Measurements from ENCODE around the gene NCKAP5.
"Not testable (repeated sequence)": the region's sequence is repeated elsewhere in the genome, so short reads cannot be mapped to it uniquely, and the experiment has no call there.

The NCKAP5 gene

DNA sequence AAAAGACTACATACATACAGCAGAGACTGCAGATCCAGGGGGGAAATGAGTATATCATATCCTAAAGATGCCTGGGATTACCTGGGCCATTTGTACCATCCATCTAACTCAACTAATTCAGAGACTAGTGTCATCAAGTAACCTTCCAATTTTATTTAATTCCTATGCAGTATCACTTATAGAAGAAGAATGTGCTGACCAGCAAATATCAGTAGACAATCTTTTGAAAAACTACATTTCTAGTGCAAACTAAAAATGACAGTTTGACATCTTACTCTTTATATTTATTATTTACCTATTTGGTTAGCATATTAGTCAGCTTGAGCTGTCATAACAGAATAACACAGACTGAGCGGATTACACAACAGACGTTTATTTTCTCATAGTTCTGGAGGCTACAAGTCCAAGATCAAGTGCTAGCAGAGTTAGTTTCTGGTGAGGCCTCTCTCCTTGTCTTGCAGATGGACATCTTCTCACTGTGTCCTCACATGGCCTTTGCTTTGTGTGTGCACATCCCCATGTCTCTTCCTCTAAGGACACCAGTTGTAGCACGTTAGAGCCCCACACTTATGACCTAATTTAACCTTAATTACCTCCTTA, 47.0 kb downstream of the NCKAP5 start:
- DNase-seq: no peak

DNA sequence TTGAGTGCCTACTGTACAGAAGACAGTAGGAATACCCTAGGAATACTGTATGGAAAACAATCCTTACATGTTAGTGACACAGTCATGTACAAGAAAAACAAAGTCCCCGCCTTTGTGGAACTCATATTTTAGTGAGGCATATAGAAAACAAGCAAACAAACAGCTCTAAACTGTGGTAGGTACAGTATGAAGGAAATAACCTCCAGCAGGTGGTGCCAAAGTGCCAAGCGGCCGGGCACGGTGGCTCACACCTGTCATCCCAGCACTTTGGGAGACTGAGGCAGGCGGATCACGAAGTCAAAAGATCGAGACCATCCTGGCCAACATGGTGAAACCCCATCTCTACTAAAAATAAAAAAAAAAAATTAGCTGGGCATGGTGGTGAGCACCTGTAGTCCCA, 48.6 kb downstream of the NCKAP5 start:
- not testable (repeated sequence) for DNase-seq

DNA sequence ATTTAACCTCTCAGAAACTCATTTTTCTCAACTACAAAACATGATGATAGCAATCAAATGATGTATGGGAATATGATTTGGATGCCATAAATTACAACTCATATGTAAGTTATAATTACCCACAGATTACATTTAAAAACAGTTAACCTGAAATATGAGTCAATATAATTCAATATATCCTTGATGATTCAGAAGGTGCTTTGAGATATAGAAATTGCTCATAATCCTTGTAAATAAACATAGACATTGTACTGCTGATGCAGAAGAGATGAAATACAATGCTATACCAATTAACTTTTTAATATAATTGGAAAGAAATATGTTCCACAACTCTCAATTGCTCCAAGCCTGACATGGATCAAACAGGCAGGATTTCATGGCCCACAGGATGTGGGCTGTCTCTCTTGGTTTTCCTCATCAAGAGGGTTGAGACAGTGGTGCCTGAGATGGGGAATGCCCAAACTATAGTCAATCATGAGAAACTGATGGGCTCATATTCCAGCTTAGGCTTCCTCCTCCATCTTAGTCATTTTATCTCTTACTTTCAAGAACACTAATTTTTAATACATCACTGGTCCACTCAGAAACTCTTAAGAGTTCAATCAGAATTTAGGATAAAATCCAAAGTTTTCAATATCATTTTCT, 49.4 kb downstream of the NCKAP5 start:
- no peak for DNase-seq

DNA sequence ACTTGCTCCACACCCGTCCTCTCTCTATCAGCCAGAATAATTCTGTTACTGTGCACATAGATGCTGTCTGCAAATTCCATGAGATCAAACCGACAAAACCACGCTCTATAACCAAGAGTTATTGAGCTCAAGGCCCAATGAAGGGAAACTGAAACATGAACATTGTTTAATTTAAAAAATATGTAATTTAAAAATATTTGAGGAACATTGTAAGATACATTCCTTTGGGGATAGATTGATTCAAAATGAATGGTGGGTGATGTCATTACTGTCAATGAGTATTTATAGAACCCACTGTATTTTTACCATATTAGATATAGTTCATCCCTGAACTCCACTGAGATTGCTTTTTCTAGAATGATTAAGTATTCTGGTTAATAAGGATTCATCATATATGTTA, 50.4 kb downstream of the NCKAP5 start:
- DNase-seq: no peak

DNA sequence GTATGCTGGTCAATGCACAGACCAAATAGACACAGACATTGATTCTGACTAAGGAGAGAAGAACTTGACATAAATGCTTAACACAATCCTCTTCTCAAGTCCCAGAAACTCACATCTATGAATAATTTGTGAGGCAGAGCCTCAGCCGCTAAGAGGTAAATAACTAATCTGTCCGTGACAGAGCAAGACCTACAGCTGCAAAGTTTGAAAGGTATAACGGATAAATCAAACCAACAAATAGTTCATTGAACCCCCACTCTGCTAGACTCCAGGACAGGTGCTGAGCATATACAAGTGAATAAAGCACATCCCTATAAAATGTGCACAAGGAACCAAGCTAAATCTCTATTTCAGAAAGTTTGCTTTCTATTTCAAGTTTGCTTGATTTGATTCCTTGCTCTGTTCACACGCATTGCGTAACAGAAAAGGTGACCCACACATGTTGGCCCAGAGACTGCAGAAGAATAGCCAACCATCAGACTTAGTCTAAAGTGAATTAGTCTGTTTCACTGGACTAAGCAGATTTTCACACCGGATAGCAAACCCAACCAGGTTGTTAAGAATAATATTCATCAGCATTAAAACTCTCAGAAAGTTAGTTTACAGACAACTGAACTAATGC, 51.7 kb downstream of the NCKAP5 start:
- DNase-seq: no peak

DNA sequence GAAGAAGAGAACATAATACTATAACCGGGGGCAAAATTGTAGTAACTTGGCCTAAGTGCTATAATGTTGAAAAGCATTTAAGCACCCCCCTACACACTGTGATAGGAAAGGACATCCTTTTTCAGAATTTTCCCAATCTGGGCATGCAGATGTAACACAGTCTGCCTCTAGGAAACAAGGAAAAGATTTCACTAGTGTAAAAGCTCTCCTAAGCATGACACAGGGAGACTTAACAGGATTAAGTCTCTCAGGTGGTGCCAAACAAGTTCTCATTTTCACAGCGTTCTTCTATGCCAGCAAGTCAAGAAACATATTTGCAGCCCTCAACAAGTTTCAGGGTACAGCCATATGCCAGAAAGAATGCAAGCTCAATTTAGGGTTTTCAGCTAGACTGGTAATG, 53.0 kb downstream of the NCKAP5 start:
- DNase-seq: no peak

DNA sequence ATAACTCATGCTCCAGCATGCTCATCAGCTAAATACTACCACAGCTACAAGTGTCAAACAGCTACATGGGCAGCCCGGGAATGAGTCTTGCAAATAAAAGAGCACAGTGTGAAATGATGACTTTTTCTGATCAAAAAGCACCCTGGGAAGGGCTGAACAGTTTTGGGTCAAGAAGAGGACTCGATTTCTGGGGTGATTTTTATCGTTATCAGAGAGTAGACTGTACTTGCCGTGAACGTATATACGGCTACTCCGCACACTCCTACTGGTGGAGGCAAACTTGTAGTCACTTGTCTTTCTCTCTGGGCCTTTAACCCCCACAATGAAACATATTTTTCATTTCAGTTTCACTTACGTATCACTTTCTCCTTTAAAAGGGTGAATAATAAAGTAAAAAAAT, 54.4 kb downstream of the NCKAP5 start:
- DNase-seq: no peak

DNA sequence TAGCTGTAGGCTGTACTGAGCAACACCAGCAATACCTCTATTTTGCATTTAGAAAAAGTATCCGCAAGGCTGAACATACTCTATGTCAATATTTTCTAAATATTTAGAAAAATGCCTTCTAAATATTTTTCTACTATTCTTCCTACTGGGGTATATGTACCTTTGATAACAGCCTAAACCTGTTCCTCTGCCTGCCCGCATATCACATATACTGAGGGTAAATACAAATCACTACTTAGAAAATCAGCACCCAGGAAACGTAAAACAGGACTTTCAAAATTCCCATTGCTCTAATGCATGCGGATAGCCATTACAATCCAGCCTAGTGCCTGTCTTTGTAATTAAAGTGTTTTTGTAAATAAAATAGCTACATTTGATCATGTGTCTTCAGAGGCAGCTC, 56.1 kb downstream of the NCKAP5 start:
- DNase-seq: no peak

DNA sequence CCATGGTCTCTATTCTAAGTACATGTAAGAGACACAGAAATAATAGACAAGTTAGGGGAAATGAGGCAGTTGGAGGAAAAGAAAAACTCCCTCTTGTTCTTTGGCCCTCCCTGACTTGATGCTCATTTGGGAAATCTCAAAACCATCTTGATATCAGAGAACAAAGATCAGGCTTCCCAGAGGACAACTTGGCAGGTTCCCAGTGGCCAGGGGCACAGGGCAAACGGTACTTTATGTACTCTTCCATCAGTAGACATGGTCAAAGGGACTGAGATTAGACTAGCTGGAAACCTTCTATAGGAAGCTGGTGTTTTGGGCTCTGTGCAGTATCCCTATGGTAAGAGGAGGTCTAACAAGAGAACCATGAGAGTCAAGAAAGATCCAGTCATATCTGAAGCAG, 56.6 kb downstream of the NCKAP5 start:
- no peak for DNase-seq

DNA sequence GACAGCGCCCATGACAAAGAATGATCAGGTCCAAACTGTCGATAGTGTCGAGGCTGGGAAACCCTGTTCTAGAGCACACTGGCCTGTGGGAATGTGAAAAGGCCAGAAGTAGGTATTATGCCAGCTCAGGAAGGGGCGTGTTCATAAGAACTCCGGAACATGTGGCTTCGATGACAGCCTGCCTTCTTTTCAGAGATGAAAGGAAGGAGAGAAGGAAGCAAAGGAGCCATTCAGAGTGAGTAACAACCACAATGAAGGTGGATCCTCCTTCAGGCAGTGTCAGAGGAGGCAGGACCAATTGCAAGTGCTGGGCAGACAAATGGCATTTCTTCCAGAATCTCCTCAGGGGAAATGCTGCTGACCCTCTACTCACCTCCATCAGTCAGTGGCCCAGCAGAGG, 58.5 kb downstream of the NCKAP5 start:
- DNase-seq: no peak

DNA sequence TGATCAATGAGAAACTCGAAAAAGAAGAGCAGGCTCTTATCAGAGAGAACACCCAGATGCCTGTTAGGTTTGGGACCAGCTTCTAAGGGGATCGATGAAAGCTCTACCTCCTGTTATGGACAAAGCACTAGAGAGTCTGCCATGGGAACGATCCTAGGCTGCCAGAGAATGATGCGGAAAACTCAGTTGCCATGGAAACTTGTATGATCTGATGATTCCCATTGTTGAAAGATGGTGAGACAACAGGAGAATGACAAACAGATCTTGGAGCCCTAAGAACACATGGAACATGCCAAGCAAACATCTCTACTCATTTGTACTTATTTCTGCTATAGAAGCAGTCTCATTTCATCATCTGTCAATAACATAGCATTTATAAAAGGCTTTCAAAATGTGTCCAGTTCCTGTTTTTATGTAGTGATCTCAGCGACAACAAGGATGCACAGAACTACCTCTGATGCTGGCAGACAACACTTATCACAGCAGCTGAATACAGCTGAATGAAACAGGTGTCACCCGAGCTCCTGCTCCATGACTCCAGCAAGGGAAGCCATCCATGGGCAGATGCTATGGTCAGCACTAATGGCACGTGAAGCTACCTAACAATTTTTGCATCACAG, 59.6 kb downstream of the NCKAP5 start:
- DNase-seq: no peak

DNA sequence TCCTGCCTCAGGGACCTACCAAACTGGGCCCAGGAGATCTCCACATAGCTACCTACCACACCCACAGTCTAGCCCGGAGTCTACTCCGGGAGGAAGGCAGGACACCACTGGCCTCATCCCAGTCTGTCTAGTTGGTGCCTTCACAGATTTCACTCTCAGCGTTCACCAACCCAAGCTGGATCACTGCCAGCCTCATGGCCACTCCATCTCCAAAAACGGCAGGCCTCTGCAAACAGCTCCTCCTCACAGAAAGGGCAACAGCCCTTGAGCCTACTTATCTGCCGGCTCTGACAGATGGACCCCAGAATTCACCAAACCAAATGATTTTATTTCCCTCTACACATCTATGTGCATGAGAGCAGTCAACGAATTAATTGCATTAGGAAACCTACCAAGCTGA, 61.3 kb downstream of the NCKAP5 start:
- DNase-seq: no peak

DNA sequence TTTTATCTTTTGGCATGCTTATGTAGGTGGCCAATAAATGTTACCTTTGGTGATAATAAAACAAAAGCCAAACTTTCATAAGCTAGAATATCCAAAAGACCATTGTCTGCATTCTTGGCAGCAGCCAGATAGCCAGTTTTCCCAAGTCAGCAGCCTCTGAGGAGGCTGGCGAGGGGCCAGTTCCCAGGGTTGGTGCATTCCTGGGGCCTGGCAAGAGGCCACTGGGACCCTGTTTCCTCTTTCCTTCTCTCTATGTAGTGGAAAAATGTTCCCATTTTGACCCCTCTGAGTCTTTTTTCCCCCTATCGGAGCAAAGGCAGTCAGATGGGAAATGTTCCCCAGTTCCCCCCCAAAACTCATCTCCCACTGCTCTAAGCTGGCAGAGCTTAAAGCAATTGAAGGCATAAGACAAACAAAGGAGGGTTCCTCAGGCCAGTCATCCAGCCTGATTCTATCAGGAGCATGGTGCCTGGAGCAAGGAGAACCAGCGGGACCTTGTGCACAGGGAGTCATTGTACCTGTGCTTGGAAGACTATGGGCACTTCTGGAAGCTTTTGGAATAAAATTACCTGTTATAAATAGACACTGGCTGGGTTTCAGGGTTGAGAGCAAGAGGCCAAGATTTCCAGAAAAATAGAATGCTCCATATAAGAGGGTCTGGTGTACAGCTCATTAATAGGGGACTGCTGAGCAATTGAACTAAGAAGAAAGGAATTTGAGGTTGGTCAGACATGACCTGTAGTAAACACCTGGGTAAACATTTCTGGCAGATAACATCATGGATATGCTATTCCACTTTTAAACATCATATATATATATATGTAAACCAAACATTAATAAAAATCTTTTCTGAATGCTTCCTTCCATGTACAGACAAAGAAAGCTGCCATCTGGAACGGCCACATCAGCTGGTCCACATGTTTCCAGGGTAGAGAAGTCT, 63.4 kb downstream of the NCKAP5 start:
- peak; percentile 61 for DNase-seq

DNA sequence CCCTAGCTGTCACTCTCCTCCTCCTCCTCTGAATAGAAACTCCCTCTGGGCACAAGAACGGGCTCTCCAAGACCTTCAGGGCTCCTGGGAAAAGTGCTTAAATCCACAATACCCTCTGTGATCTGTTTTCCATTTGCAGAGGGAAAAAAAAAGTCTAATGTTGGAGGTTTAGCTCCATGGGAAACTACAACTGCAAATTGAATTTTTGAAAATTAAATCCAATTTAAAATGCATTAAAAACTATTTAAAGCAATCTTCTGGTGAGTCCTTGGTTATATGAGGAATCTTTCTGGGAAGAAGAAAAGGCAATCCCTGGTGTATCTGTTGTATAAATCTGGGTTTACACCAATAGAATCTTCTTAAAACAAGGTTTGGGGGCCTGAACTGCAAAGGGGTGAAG, 64.3 kb downstream of the NCKAP5 start:
- DNase-seq: no peak

DNA sequence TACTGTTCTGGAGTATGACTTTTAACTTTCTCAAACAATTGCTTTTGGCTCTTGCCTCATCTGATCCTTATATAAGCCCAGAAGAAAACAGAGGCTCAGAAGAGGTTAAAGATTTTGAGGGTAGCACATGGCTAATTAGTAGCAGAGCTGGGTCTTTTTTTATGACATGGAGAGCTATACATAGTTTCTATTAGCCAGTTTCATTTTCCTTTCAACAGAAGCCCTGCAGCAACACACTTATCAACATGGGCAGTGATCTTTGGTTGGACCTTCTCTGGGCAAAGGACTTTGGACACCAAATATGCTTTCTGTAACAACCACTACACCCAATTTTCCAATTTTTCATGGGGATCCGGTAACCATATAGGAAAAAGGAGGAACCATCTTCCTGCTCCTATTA, 64.9 kb downstream of the NCKAP5 start:
- DNase-seq: no peak

DNA sequence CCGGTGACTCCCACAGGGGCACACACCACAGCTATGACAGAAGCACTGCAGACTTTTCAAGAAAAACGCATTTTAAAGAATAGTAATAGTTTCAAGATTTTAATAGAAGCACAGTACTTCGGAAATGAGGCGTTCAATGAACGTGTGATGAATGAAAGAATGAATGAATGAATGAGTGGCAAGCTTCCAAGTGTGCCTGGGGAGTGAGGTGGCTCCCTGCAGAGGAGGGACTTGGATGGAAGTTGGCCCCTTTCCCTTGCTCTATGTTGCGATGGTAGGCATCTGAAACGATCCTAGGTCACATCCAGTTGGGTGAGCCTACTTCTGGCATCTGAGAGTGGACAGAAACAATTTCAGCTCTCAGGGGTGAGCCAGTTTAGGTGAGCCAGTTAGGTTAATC, 65.6 kb downstream of the NCKAP5 start:
- DNase-seq: no peak

DNA sequence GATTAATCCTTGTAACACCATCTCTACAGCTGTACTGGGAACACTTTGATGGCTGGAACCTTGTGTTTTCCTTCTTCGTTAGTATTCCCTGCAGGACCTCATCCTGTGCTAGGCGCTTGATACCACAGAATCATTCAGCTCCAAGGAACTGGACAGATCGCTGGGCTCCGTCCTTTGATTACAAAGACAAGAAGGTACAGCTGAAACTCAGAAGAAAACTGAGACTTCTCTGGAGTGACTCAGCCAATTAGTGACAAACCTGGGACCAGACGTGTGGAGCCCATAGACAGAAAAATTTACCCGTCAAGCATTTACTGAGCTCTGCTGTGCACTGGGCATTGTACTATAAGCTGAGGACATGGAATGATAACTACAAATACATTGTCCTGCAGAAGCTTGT, 67.3 kb downstream of the NCKAP5 start:
- DNase-seq: no peak

DNA sequence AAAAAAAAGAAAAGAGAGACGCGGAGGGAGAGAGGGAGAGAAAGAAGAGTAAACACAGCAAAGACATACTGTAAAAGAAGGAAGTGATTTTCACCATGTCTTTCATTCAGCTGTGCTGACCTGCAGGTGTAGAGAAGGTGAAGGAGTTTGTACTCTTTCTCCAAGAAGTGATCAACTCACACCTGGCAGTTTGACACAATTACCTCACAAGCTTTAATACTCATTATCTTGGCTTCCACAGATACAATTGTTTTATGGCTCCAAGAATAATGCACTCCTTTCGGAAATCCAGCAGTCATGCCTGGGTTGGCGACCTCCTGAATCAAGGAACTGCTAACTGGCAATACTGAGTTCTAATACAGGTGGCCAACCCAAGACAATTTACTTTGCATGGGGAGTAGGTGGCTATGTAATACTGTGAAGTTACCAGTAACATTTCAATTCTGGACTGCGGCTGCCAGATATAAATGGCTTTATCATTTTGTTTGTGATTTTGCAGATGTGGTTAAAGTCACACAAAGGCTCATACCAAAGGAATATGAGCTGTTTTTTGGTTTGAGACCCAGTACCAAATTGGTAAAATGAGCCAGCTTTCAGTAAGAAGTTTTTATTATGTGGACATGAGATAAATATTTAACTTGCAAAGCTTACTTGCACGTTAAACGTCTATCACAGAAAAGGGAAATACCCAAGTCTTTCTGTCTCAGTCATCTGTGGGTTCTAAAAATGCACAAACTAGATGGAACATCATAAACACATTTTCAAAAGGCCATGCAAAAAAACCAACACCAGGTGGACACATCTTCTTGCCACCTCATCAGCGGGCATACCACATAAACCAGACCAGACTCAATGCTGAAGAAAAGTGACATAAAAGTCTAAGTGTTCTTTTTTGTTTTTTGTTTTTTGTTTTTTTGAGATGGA, 69.3 kb downstream of the NCKAP5 start:
- DNase-seq: no peak

DNA sequence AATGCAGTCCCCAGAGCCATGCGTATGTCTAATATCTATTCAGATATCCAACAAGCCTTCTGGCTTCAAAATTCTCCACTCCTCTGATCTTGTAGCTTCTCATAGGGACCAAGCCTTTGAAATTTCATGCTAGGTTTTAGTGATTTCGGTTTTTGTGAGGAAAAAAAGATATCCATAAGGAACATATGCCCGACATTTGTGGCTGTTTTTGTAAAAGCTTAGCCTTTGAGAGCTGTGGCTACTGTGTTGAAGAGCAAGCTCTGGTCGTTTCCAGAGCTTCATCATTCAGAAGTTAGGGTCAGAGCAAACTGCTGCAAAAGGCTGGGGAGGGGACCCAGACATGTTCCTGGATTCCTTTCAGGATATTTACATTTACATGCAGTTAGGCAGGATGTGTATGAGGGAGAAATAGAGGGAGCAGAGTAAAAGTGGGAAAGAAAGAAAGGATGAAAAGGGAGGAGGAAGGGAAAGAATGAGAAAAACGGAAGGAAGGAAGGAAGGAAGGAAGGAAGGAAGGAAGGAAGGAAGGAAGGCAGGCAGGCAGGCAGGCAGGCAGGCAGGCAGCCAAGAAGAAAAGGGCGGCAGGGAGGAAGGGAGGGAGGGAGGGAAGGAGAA, 70.2 kb downstream of the NCKAP5 start:
- no peak for DNase-seq

DNA sequence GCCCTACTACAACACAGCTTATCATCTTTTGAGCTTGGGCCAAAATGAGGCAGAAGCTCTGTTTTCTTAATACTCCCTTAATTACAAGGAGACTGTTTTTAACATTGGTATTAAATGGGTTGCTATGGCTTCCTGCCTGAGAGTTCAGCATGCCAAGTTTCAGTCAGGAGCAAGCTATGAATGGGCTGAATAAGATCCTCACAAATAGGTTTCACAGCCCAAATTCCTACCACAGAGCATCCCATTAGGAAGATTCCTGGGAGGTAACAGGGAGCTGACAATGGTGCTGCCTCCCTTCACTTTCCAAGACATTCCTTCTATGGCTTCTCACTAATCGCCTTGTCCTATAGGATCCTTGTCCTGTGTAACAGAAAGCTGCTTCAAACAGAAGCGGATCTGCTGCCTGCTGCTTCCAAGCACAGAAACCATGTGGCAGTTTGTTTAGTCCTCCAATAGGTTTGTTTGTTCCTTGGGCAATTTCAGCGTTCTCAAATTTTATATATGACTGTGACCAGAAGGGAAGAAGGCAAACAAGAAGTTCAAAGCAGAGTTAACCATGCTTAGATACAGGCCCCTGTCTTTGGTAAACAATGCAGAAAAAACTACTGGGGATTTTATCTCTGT, 70.9 kb downstream of the NCKAP5 start:
- DNase-seq: no peak

All from right forelimb (tissue), 1 donor.